ENCODE measurements around the gene RSRC2.

- TF ChIP-seq MYC (IDR thresholded peaks at IDR 0.05; ENCODE audit: low read depth, low read length) (no peak), POLR2A (IDR thresholded peaks at IDR 0.05; ENCODE audit: extremely low read depth, insufficient read length) (no peak)
Observed at GRCh38 chr12:122506393-122506938, 20.3 kb downstream of the RSRC2 start.
